GM10266 (cell line): ENCODE data around the gene PALM.

Experiments used
- DNase-seq: peaks from one replicate; pipeline ENCODE4 v3.0.0; 2012; ENCODE audit errors: extremely low spot score
- TF ChIP-seq, protein P1 (sequence below): IDR thresholded peaks from 2 replicates; pipeline ENCODE4 v1.5.1; 2012; ENCODE audit warnings: mild to moderate bottlenecking, low read depth; ENCODE audit not compliant: control insufficient read depth, insufficient read depth; ENCODE audit errors: missing control alignments

Gene PALM

DNA sequence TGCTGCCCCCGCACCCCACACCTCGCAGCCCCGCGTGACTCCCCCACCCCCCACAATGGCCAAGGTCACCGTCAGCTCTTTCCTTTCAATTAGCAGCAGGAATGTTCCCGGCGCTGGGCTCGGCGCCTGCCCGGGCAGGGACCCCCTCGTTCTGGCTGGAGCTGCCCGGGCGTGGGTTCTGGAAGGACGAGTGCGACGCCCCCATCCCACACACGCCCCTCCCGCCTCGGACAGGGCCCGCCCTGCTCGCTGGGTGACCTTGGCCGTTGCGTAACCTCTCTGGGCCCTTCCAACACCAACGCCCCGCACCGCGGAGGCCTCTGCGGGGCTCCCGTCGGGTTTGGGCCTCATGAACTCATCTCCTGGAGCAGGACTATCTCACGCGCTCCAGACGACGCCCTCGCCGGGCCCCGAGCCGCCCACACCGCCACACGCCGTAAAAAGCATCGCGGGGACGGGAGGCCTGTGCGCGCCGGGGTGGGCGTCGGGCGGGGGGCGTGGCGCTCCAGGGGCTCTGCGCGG, 10.3 kb downstream of the PALM start:
- DNase-seq: no peak
- TF ChIP-seq, protein P1, sequence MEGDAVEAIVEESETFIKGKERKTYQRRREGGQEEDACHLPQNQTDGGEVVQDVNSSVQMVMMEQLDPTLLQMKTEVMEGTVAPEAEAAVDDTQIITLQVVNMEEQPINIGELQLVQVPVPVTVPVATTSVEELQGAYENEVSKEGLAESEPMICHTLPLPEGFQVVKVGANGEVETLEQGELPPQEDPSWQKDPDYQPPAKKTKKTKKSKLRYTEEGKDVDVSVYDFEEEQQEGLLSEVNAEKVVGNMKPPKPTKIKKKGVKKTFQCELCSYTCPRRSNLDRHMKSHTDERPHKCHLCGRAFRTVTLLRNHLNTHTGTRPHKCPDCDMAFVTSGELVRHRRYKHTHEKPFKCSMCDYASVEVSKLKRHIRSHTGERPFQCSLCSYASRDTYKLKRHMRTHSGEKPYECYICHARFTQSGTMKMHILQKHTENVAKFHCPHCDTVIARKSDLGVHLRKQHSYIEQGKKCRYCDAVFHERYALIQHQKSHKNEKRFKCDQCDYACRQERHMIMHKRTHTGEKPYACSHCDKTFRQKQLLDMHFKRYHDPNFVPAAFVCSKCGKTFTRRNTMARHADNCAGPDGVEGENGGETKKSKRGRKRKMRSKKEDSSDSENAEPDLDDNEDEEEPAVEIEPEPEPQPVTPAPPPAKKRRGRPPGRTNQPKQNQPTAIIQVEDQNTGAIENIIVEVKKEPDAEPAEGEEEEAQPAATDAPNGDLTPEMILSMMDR: no peak

DNA sequence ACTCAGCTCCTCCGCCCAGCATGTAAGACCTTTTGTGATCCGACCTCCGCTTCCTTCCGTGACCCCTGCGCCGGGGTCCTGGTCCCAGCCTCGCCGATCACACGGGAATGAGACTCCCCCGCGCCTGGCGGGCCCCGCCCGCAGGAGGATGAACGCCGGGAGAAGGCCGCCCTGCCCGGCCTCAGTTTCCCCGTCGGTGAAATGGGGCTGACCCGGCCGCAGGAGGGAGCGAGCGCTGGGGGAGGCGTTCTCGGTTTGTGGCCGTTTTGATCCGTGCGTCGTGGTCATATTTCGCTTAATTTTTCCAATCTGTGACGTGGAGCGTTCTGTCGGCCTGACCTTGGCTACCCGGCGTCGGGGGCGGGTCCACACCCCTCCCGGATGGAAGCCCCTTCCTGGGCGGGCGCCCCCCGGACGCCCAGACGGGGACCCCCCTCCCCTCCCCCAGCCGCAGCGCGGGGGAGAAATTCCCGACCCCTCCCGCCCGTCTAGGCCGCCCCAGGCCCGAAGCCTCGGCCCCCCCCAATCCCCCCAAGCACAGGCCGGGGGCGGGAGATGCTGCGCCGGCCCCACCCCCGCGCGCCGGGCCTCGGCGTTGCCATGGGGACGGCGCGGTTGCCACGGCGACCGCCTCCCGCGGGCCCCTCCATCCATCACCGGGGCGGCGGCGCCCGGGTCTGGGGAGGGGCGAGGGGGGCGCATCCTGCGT, 11.1 kb downstream of the PALM start:
- TF ChIP-seq, protein P1: no peak
- DNase-seq: no peak

DNA sequence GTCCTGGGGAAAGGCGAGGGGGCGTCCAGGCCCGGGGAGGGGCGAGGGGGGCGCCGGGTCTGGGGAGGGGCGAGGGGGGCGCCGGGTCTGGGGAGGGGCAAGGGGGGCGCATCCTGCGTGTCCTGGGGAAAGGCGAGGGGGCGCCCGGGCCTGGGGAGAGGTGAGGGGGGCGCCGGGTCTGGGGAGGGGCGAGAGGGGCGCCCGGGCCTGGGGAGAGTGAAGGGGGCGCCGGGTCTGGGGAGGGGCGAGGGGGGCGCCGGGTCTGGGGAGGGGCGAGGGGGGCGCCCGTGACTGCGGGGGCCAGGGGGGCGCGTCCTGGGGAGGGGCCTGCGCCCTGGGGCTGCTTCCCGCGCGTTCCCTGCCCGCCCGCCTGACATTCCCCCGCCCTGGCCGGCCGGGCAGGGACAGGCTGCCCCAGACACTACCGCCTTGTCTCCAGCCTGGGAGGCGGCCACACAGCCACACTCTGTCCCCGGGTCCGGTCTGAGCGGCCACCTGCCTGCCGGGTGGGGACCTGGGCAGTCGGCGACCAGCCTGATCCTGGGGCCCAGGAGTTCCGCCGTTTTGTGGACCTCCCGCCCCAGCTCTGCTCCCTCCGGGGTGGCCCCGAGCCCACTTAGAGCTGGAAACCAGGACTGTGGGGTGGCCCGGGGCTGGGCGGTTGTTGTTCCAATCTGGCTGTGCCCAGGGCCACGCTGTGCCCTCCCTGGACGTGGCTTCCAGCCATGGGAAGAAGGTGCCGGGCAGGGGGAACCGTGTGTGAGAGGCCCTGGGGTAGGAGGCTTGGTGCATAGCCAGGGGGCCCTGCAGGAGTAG, 11.8 kb downstream of the PALM start:
- TF ChIP-seq, protein P1: no peak
- no peak for DNase-seq

DNA sequence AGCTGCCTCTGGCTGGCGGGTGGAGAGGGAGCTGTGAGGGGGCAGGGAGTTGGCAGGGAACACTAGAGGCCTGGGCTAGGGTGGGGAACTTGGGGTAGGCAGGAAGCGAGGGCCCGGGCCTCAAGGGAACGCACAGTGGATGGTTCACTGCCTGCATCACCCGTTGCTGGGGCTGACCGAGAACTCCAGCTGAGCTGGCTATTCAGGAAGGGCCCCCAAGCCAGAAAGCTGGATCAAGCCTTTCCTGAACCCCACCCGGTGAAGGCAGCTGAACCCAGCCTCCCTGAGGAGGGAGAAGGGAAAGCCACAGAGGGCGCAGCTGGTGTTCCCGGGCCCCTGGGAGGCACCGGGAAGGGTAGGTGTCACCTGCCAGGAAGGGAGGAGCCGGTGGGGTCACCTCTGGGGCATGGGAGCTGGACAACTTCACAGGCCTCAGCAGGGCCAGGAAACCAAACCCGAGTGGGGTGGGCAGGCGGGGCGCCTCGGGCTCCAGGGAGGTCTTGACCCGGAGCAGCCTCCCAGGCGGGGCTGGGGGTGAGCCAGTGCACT, 13.9 kb downstream of the PALM start:
- DNase-seq: no peak
- TF ChIP-seq, protein P1: no peak

DNA sequence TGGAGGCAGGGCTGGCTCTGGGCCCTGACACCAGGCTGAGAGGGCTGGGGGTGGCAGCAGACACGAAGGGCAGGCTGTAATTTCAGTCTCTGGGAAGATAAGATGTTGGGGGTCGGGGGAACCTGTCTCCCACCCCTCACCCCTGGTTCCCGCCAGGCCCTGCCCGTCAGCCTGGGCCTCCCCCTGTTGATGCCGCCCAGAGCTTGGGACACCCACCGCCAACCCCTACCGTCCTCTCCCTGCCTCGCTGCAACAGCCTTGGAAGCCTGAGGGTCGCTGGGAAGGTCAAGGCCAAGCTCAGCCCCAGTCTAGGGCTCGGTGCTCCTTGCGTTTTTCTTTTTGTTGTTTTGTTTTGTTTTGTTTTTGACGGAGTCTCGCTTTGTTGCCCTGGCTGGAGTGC, 14.5 kb downstream of the PALM start:
- TF ChIP-seq, protein P1: no peak
- DNase-seq: no peak

DNA sequence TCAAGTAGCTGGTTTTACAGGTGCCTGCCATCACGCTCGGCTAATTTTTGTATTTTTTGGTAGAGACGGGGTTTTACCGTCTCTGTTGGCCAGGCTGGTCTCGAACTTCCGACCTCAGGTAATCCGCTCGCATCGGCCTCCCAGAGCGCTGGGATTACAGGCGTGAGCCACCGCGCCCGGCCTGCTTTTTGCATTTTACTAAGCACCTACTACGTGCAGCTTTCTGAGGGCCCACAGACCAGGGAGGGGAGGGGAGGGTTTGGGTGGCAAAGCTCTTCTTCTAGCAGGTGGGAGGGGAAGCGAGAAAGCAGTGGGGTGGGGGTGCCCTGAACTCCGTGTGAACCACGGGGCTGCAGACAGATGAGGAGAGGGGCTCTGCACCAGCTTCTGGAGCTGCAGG, 15.0 kb downstream of the PALM start:
- TF ChIP-seq, protein P1: no peak
- no peak for DNase-seq
